GM21390 (cell line): ENCODE measurements around the gene STX16.

Source experiments
- ATAC-seq: cut with Tn5 transposase; IDR thresholded peaks from one replicate; pipeline ENCODE4 v1.9.1; 2021; ENCODE audit not compliant: unreplicated experiment

STX16 gene

GRCh38 chr20:58695895-58696375 lies 44.9 kb downstream of the STX16 start:
- ATAC-seq, result no peak

DNA sequence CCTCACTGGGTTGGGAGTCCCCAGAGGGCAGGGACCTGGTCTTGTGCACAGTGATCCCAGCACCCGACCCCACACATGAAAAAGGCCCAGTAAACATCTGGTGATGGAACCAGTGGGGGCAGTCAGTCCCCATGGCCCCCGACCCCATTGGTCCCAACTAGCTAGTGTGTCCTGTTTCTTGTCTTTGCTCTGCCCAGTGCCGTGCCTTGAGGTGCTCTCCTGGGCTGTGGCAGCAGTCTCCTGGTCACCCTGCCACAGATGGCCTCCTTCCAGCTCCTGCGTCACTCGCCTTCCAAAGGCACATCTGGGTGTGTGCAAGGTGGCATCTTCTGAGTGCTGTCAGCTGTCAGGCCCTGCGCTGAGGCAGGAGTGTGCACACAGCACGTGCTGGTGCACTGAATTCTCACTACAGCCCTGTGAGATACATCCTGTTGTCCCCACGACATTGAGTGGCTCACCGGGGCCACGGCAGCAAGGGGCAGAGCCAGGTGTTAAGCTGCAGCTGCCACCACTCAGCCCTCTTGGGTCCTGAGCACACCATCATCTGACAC lies 45.4 kb downstream of the STX16 start:
- ATAC-seq, result no peak

DNA sequence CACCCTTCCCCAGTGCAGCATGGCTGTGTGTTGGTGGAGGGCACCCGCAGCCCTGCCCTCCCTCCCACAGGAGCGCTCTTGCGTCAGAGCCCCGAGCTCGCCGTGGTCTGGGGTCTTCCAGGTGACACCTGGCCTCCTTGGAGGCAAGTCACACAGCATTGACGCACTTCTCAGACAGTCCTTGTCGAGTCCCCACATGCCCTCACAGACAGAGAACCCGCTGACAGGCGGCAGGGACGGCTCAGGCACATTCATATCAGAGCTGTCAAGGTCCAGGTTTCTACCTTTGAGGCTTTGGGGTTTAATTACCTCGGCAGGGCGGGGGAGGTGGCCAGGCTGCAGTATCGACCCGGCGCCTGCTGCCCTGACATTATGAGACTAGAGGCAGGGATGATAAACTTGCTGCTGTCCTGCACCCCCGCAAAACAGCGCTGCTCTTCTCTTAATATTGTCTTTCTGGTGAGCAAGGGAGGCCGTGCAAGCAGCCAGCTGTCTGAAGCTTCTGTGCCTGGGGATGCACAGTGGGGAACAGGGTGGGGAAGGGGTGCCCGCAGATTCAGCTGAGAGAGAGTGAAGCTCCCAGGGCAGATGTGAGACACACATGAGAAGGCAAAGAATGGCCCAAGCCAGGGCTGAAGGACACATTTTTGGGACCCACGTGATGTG lies 46.3 kb downstream of the STX16 start:
- no peak for ATAC-seq

DNA sequence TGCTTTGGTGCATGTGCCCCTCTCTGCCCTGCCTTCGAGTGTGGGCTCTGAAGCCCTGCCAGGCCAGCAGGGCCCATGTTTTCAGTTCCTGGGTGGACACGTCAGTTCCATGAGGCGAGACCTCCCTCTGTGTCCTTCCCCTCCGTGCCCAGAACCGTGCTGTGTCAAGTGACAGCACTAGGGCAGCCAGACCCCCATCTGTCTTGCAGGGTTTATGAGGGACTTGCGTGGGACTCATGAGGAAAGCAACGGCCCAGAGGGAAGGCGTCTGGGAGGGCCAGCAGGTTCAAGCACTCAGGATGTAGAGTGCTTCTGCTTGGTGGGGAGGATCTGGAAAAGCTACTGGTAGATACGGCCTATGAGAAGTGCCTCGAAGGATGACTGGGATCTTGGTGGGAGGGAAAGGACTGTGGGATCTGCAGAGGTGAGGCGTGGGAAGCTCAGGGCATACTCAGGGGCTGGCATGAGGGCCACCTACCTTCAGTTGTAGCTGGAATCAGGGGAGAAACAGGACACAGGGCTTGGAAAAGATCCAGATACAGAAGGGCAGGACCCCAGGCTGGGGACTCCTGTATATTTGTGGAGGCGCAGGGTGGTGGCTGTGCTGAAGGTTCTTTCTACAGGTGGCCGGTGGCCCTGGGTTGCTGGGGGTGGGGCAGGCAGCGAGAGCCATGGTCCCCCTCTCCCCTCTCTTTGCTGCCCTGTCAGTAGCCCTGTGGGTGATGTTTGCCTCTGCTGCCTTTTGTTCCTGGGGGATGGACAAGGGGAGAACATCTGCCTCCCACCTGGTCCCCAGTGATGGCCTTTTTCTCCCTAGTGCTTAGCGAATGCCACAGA lies 47.0 kb downstream of the STX16 start:
- ATAC-seq, result no peak

DNA sequence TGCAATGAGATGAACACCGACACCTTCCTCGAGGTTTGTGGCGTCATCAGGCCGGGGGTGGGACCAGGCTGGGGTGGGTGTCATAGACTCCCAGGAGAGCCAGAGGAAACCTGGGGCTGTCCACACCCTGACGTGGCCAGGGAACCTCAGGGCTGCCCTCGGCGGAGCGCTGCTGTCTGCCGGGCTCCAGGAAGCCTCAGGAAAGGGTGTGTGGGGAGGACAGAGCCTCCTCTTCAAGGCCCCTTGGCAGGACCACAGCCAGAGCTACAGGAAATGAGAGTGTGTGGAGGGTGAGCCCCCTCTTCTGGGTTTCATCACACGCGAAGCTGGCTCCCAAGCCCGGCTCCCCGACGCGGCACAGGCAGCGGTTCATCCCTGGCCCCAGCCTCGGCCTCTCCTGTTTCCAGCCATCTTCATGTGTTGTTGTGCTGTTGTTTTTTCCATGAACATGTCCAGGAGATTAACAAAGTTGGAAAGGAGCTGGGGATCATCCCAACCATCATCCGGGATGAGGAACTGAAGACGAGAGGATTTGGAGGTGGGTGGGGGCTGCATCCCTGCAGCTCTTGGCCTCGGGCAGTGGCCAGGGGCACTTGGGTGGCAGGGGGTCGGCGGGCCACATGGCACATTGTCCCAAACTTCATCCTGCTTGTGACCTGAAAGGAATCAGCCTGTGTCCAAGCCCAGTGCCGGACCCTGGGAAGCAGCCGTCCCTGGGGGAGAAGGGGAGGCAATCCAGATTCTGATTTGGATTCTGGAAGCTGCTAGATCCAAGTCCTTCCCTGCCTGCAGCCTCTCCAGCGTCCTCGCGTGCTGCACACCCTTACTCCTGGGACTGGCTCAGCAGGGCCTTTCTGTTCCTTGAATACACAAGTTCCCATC lies 47.9 kb downstream of the STX16 start:
- ATAC-seq, result no peak

DNA sequence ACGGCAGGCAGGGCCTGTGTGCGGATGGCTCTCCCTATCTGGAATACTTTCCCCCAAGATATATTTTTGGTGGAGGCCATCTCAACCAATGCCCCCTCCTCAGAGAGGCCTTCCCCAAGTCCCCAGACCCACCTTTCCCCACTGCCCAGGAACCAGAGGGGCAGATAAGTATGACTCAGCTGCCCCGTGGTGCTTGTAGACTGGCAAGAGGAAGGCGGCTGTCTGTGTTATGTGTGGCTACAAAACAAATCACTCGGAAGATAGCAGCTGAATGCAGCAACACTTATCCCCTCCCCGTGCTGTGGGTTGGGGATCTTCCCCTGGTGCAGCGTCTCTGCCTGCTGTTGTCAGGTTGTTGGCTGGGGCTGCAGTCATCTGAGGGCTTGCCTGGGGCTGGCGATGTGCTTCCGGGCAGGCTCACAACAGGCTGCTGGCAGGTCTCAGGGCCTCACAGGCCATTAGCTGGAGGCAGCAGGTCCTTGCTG lies 48.6 kb downstream of the STX16 start:
- ATAC-seq, result no peak

- ATAC-seq, result no peak
Measured at GRCh38 chr20:58700121-58700821, 49.2 kb downstream of the STX16 start.

DNA sequence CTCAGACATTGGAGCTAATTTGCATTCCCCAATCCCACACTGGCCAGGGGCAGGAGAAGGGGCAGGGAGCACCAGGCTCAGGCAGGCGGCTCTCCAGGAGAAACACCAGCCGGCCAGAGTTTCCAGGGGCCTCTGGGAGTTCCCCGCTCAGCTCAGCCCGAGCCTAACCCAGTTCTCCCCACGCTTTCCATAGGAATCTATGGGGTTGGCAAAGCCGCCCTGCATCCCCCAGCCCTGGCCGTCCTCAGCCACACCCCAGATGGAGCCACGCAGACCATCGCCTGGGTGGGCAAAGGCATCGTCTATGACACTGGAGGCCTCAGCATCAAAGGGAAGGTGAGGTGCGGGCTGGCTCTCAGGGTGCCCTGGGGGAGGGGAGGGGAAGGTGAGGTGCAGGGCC lies 49.7 kb downstream of the STX16 start:
- ATAC-seq, result no peak

DNA sequence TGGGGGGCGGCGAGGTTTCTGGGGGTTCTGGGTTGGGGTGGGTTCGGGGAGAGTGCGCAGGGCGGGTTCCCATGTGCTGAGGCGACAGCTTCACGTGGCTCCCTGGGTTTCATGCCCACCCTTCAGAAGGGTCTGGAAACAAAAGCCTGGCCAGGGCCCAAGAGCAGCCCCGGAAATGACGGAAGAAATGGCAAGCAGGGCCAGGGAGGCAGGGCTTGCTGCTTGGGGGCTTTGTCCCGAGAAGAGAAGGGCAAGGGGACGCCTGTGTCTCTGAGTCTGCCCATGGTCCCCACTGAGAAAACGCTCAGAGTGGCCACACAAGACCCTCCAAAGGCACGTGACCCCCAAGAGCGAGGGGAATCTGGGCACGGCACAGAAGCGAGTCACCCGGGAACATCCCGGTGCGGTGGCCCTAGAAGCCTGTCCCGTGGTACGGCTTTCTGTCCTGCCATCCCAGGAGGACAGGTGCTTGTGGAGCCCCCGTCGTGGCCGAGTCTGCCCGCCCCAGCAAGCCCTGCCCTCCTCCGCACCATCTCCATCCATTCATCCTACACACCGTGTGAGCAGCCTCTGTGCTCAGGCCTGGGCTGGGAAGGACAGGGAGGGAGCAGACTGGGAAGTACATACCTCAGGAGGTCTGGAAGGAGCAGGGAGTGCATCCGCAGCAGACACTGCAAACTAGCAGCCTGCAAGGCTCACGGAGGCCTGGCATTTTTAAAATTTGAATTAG lies 50.5 kb downstream of the STX16 start:
- no peak for ATAC-seq

GRCh38 chr20:58702161-58702510 lies 51.1 kb downstream of the STX16 start:
- ATAC-seq, result no peak

DNA sequence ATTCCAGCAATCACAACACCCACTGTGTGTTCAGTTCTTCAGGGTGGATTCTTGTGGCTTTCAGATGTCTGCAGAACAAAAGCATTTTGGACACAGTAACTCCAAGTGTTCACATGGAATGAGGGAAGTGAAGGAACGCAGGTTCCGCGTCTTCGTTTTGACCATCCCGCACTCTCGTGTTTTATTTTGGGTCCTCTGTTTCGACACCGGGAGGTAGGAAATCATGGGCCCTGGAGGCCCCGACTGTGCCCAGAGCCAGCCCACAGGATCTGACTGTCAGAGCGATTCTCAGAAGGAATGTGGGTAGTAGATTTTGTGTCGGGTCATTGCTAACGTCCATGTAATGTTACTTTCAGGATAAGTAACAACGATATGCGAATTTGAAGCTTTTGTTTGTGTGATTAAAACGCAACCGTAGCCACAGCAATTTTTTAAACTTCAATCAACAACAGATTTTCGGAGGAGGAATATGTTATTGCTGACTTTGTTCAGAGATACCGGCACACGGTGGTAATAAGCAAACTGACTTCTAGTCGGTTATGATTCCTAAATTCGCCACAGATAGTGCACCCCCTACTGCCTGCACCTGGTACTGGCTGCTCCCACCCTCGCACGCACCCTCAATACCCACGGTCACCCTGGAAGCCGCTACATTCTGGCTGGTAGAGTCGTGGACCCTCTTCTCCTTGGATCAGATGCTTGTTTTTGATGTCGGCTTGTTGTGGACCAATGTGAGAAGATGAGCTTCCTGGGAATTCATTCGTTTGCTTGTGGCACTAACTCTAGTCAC lies 52.0 kb downstream of the STX16 start:
- ATAC-seq, result no peak

DNA sequence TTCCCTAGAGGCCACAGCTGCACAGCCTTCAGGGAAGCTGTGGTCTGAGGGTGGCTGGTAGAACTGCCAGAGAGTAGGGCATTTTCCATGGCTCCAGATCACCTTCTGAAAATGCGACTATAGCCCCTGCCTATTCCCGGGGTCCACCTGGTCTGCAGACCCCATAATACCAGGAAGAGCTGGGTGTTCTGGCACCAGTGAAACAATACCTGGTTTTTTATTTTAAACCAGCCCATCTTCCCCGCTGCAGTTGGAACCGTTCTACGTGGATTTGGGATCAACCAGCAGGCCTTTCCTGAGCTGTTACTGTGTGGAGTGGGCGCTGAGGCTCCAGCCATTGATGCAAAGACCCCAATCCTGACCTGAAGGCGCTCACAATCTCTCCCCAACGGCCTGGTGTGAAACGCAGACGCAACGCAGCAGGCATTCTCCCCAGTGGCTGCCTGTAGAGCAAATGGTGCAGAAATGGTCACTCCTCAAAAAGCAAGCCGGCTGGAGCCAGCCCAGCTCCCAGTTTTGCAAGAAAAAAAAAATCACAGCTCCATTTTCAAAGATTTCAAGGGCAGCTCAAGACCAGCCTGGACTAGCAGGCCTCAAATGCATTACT lies 52.8 kb downstream of the STX16 start:
- ATAC-seq, result no peak

- no peak for ATAC-seq
Measured at GRCh38 chr20:58705208-58705926, 54.3 kb downstream of the STX16 start.

- no peak for ATAC-seq
Measured at GRCh38 chr20:58706150-58706892, 55.2 kb downstream of the STX16 start.

DNA sequence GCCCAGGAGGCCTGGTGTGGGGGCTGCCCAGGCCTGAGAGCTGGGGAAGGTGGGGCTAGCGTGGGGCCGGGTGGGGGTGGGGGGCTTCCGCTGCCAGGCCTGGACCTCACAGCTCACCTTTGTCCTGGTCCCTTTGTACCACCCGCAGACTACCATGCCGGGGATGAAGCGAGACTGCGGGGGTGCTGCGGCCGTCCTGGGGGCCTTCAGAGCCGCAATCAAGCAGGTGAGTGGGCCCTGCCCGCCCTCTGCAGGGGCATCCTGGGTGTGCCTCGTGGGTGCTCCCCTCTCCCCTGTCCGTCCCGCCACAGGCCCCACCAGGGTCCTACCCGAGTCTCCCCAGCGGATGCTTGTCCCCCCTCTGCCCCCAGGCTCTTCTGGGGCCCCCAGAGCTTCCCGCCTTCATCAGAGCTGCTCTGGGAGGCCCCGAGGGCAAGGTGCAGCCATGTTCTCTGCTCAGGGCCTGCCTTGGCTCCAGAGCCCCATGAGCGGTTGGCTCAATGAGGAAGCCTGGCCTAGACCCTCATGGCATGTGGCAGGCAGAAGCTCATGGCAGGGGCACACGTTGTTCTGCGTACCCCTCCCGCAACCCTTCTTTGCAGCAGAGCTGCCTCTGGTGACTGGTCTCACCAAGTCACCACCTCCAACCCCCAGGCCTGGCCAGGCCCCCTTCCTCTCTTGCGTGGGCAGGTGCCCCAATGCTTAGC lies 56.0 kb downstream of the STX16 start:
- no peak for ATAC-seq

DNA sequence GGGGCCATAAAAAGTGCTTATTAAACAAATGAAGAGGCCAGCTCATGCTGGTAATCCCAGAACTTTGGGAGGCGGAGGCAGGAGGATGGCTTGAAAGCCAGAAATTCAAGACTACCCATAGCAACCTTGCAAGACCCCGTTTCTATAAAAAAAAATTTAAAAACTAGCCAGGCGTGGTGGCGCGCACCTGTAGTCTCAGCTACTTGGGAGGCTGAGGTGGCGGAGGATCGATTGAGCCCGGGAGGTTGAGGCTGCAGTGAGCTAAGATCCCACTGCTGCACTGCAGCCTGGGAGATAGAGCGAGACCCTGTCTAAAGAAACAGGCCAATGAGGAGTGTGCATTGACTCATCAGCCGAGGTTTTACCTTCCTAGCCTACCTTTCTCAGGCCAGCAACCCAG lies 56.7 kb downstream of the STX16 start:
- no peak for ATAC-seq
